Measurements from ENCODE around the gene MAPKBP1.

MAPKBP1 gene

GRCh38 chr15:41819455-41820050, 45.3 kb downstream of the MAPKBP1 start:
- no peak for TF ChIP-seq CTCF (IDR thresholded peaks at IDR 0.05; ENCODE audit: insufficient read depth, low read depth, low read length, missing control alignments)
- H3K4me3 ChIP-seq (ENCODE audit: low read length) = no peak overlapping the region
- peak; percentile 64 for DNase-seq (ENCODE audit: low read depth)

GRCh38 chr15:41820791-41821423, 46.6 kb downstream of the MAPKBP1 start:
- no peak for TF ChIP-seq CTCF (IDR thresholded peaks at IDR 0.05; ENCODE audit: insufficient read depth, low read depth, low read length, missing control alignments)
- no peak overlapping the region for H3K4me3 ChIP-seq (ENCODE audit: low read length)
- no peak for DNase-seq (ENCODE audit: low read depth)

- no peak overlapping the region for H3K4me3 ChIP-seq (ENCODE audit: low read length)
- no peak for DNase-seq (ENCODE audit: low read depth)
- TF ChIP-seq CTCF (IDR thresholded peaks at IDR 0.05; ENCODE audit: insufficient read depth, low read depth, low read length, missing control alignments) = no peak
Observed at GRCh38 chr15:41821831-41822230, 47.5 kb downstream of the MAPKBP1 start.

- DNase-seq (ENCODE audit: low read depth) = no peak
- no peak for TF ChIP-seq CTCF (IDR thresholded peaks at IDR 0.05; ENCODE audit: insufficient read depth, low read depth, low read length, missing control alignments)
- no peak overlapping the region for H3K4me3 ChIP-seq (ENCODE audit: low read length)
Observed at GRCh38 chr15:41822471-41822870, 48.2 kb downstream of the MAPKBP1 start.

GRCh38 chr15:41822957-41823356, 48.7 kb downstream of the MAPKBP1 start:
- no peak overlapping the region for H3K4me3 ChIP-seq (ENCODE audit: low read length)
- no peak for TF ChIP-seq CTCF (IDR thresholded peaks at IDR 0.05; ENCODE audit: insufficient read depth, low read depth, low read length, missing control alignments)

GRCh38 chr15:41823502-41823901, 49.2 kb downstream of the MAPKBP1 start:
- no peak for DNase-seq (ENCODE audit: low read depth)
- TF ChIP-seq CTCF (IDR thresholded peaks at IDR 0.05; ENCODE audit: insufficient read depth, low read depth, low read length, missing control alignments) = no peak
- H3K4me3 ChIP-seq (ENCODE audit: low read length) = no peak overlapping the region

More at GRCh38 chr15:41822957-41823356, 48.7 kb downstream of the MAPKBP1 start:
- no peak for DNase-seq (ENCODE audit: low read depth)
